ENCODE results near the gene OOSP1. TPM values are rescaled to one million over a fixed set of nuclear protein-coding genes. Genes with fewer than 3 reads are reported as not detected.
"Not testable (repeated sequence)": the region's sequence is repeated elsewhere in the genome, so short reads cannot be mapped to it uniquely, and the experiment has no call there.

OOSP1 gene
- total RNA-seq, 1 donor from 2014 or later, result not detected

DNA sequence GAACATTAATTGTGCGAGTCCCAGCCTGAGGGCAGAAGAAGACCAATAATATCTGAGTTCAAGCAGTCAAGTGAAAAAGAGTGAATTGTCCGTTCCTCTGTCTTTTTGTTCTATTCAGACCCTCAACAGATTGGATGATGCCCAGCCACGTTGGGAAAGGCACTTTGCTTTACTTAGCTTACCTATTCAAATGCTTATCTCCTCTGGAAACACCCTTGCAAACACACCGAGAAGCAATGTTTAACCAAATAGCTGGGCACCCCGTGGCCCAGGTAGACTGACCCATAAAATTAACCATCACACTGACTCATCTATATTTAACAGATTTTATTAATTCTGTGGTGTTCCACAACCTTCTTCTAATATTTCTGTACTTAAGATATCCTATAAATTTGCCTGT lies 34.9 kb downstream of the OOSP1 start:
- Histone ChIP-seq H3K27ac (no peak overlapping the region), H3K4me3 (no peak overlapping the region), H3K9me3 (no peaks in the 10 kb centered on the region), H3K36me3 (no peaks in the 10 kb centered on the region), H3K4me1 (no peaks in the 10 kb centered on the region), H3K27me3 (no peaks in the 10 kb centered on the region)
- DNase-seq (no peak), ATAC-seq (no peak)
- intact Hi-C loops (cut with DNase I), result no loop called here
- TF ChIP-seq, protein P1, sequence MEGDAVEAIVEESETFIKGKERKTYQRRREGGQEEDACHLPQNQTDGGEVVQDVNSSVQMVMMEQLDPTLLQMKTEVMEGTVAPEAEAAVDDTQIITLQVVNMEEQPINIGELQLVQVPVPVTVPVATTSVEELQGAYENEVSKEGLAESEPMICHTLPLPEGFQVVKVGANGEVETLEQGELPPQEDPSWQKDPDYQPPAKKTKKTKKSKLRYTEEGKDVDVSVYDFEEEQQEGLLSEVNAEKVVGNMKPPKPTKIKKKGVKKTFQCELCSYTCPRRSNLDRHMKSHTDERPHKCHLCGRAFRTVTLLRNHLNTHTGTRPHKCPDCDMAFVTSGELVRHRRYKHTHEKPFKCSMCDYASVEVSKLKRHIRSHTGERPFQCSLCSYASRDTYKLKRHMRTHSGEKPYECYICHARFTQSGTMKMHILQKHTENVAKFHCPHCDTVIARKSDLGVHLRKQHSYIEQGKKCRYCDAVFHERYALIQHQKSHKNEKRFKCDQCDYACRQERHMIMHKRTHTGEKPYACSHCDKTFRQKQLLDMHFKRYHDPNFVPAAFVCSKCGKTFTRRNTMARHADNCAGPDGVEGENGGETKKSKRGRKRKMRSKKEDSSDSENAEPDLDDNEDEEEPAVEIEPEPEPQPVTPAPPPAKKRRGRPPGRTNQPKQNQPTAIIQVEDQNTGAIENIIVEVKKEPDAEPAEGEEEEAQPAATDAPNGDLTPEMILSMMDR (IDR thresholded peaks at IDR 0.05), result no peak

DNA sequence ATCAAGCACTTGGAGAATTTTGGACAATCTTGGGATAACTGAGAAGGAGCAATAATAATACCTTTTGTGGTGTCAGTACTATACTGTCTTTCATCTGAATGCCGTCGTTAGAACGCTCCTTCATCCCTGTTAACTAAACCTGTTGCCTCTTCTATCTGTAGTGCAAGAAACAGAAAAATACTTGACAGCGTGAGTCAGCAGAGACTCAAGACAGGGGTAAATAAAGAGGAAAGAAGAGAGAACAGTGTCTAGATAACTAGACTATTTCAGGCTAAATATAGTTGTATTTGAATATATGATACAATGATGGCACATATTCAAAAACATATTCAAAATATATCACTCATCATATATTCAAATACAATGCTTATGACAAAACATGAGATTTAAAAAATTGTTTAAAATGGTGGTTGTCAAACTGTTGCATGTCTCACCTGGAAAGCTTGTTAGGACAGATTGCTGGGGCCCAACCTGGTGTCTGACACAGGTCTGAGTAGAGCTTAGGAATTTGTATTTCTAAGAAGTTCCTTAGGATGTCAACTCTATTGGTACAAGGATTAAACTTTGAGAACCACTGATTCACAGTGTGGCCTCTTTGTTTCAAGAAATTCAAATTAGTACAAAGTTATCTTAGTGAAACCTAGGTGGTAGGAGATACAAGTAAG lies 43.0 kb downstream of the OOSP1 start:
- Histone ChIP-seq H3K4me3 (no peak overlapping the region), H3K4me1 (no peaks in the 10 kb centered on the region), H3K36me3 (no peaks in the 10 kb centered on the region), H3K9me3 (no peaks in the 10 kb centered on the region), H3K27me3 (no peaks in the 10 kb centered on the region), H3K27ac (no peak overlapping the region)
- ATAC-seq, result no peak
- DNase-seq, result no peak
- TF ChIP-seq, protein P1 (IDR thresholded peaks at IDR 0.05), result no peak
- intact Hi-C loops (cut with DNase I), result no loop called here

DNA sequence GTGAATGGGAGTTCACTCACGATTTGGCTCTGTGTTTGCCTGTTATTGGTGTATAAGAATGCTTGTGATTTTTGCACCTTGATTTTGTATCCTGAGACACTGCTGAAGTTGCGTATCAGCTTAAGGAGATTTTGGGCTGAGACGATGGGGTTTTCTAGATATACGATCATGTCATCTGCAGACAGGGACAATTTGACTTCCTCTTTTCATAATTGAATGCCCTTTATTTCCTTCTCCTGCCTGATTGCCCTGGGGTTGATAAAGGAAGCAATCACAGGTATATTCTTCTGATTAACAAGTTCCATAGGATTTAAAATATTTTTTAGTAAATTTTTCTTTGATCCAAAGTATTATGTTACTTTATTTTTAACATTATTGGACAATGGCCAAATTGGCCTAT lies 43.8 kb downstream of the OOSP1 start:
- H3K9me3 ChIP-seq; H3K4me1 ChIP-seq; H3K27ac ChIP-seq; H3K36me3 ChIP-seq; intact Hi-C loops (cut with DNase I); H3K4me3 ChIP-seq; DNase-seq; H3K27me3 ChIP-seq; ATAC-seq: not testable (repeated sequence)

DNA sequence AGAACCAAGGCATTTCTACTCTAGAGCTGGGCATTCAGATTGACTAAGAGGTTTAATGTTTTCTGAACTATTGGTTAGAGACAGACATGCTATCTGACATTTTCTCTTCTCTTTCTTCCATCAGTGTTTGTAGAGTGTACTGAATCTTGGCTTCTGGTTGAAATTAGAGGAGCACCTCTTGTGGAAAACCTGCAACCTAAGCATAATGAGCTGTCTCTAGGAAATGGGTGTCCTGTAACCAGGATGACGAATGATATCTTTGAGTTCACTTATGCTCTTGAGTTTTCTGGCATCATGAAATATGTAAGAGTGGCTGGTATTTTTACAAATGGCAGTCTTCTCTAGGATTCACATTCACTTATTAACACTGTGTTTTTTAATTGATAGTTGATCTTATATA lies 45.0 kb downstream of the OOSP1 start:
- H3K4me1 ChIP-seq, result no peaks in the 10 kb centered on the region
- no peak overlapping the region for H3K27ac ChIP-seq
- TF ChIP-seq, protein P1 (IDR thresholded peaks at IDR 0.05), result no peak
- DNase-seq (no peak), ATAC-seq (no peak)
- no peaks in the 10 kb centered on the region for H3K9me3 ChIP-seq
- H3K27me3 ChIP-seq, result no peaks in the 10 kb centered on the region
- no peak overlapping the region for H3K4me3 ChIP-seq
- intact Hi-C loops (cut with DNase I), result no loop called here
- H3K36me3 ChIP-seq, result no peaks in the 10 kb centered on the region

DNA sequence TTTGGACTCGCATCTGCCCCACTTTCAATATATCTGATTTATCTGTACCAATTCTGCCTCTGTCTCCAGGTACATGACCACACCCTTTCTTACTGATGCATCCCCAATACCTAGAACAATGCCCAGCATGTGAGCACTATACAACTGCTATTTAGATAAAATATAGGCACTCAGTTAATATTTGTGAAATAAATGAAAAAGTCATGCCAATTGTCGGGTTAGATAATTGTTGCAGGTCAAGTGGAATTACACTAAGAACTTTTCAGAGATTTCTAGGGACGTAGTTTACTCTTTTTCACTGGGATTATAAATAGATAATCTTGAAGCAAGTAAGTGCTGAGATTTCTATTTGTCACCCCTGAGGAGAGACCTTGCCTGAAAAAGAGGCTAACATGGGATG lies 46.1 kb downstream of the OOSP1 start:
- Histone ChIP-seq H3K9me3 (no peaks in the 10 kb centered on the region), H3K27me3 (no peaks in the 10 kb centered on the region), H3K36me3 (no peaks in the 10 kb centered on the region), H3K27ac (no peak overlapping the region), H3K4me1 (no peaks in the 10 kb centered on the region), H3K4me3 (no peak overlapping the region)
- no peak for ATAC-seq
- intact Hi-C loops (cut with DNase I), result no loop called here
- no peak for DNase-seq
- TF ChIP-seq, protein P1 (IDR thresholded peaks at IDR 0.05), result no peak

DNA sequence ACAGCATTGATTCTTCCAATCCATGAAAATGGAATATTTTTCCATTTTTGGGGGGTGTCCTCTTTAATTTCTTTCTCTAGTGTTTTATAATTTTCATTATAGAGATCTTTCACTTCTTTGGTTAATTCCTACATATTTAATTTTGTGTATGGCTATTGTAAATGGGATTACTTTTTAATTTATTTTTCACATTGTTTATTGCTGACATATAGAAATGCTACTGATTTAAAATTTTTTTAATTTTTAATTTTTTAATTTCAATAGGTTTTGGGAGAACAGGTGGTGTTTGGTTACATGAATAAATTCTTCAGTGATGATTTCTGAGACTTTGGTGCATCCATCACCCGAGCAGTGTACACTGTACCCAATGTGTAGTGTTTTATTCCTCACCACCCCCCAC lies 52.2 kb downstream of the OOSP1 start:
- TF ChIP-seq, protein P1 (IDR thresholded peaks at IDR 0.05), result no peak
- DNase-seq (no peak), ATAC-seq (no peak)
- intact Hi-C loops (cut with DNase I), result no loop called here
- H3K4me1 ChIP-seq, result no peaks in the 10 kb centered on the region
- H3K27me3 ChIP-seq, result no peaks in the 10 kb centered on the region
- no peak overlapping the region for H3K27ac ChIP-seq
- H3K9me3 ChIP-seq, result peaks cover 3% of the 10 kb centered on the region
- no peak overlapping the region for H3K4me3 ChIP-seq
- H3K36me3 ChIP-seq, result no peaks in the 10 kb centered on the region

Data from upper lobe of right lung (tissue), 1 donor.